Gastrocnemius medialis (tissue), 4 donors: Measurements from ENCODE around the gene GABRD.

ENCODE experiments used
- POLR2A ChIP-seq, 2 donors: fragments of 450-650 bp; IDR thresholded peaks; one replicate each; pipeline ENCODE4 v1.6.1; 2017; ENCODE audit warnings: antibody characterized with exemption in 2 of 2, mild to moderate bottlenecking in 2 of 2, moderate library complexity in 2 of 2
- TF ChIP-seq, protein P1 (sequence below), 5 experiments: fragments of 450-650 bp in 3 of 5; fragments of 200-600 bp in 2 of 5; sonication (generic) in 2 of 5; IDR thresholded peaks in 4 of 5; conservative IDR thresholded peaks in 1 of 5; 1 replicate in 4 of 5; 2 replicates in 1 of 5; pipeline ENCODE4 v1.5.1; 2016 to 2019; ENCODE audit warnings: antibody characterized with exemption in 5 of 5, mild to moderate bottlenecking in 3 of 5, moderate library complexity in 3 of 5

GRCh38 chr1:1980467-1981141 lies 38.5 kb upstream of the GABRD start:
- TF ChIP-seq, protein P1, sequence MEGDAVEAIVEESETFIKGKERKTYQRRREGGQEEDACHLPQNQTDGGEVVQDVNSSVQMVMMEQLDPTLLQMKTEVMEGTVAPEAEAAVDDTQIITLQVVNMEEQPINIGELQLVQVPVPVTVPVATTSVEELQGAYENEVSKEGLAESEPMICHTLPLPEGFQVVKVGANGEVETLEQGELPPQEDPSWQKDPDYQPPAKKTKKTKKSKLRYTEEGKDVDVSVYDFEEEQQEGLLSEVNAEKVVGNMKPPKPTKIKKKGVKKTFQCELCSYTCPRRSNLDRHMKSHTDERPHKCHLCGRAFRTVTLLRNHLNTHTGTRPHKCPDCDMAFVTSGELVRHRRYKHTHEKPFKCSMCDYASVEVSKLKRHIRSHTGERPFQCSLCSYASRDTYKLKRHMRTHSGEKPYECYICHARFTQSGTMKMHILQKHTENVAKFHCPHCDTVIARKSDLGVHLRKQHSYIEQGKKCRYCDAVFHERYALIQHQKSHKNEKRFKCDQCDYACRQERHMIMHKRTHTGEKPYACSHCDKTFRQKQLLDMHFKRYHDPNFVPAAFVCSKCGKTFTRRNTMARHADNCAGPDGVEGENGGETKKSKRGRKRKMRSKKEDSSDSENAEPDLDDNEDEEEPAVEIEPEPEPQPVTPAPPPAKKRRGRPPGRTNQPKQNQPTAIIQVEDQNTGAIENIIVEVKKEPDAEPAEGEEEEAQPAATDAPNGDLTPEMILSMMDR (IDR thresholded peaks at IDR 0.05 in 4 of 5, conservative IDR thresholded peaks at IDR 0.05 in 1 of 5) = no peak
- TF ChIP-seq POLR2A (IDR thresholded peaks at IDR 0.05) = no peak
